Posterior cingulate gyrus (tissue), 11 donors: ENCODE results near the gene MAJIN.

Experiments used
- DNase-seq, 10 donors: peaks; one replicate each; pipeline versions ENCODE4 v3.0.0 to v3.0.0-alpha.2; 2020 to 2021; ENCODE audit warnings: mixed read lengths in 3 of 10
- intact Hi-C: fragments of 100-400 bp; cut with DNase I; formaldehyde crosslinking; loops from one replicate; pipeline ENCODE4 v1.15.1; 2023

MAJIN gene

DNA sequence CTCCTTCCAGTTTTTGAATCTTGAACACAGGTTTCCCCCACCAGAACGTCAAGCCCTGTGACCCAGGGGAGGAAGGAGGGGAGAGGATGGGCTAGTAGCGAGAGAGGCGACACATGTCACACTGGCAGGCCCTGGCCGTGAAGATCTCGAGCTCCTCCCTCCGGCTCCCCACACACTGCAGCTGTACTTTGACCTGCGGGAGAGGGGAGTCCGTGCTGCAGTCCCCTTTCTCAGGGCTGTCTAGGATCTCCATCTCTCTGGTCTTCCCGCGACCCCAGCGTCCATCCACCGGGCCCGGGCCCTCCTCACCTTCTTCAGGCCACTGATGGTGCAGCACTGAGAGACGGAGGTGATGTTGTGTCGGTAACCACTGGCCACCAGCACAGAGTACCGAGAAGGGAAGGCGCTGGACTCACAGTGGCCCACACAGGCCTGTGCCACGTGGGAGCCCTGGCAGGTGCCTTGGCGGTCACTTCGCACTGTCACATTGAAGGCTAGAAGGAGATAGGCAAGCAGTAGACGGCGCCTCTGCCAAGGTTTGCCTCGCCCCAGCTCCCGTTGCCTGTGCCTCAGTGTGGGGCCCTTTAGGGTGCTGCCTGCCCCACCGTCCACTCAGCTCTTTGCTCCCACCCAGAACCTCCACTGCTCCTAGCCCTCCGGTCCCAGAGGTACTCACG, 37.1 kb downstream of the MAJIN start:
- intact Hi-C loops: no loop called here
- DNase-seq: peak in 1 of 10 donors; percentile 75

- intact Hi-C loops: no loop called here
- DNase-seq: peak in 1 of 10 donors; percentile 73
Measured at GRCh38 chr11:64933935-64934681, 37.8 kb downstream of the MAJIN start.

DNA sequence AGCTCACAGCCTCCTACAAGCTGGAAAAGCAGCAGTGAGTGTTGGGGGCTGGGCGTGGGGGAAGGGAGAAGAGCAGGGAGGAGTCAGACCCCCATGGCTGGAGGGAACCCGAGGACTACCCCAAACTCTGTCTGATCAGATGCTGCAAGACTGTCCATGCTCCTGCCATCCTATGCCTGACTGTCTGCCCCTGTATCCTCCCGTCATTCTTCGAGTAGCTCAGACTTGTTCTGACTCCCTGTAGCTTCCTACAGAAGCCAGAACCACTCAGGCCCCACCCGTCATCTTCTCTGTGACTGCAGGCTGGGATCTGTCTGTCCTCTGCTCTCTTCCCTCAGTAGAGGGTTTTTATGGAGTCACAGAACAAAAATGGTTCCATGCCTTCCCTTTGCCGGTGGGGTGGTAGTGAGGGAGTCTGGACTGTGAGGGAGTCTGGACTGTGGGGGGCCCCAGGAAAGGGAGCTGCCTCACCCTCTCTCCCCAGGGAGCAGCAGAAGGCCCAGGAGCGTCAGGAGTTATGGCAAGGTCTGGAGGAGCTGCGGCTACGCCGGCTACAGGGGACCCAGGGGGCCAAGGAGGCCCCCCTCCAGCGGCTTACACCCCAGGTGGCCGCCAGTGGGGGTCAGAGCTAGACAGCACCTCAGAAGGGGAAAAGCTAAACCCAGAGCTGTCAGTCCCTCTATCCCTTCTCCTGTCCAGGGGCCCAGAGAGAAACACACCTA, 38.5 kb downstream of the MAJIN start:
- intact Hi-C loops: no loop called here

GRCh38 chr11:64932324-64932723, 39.6 kb downstream of the MAJIN start:
- no peak for DNase-seq
- intact Hi-C loops: no loop called here

More for the DNA sequence above, 38.5 kb downstream of the MAJIN start:
- DNase-seq: peak in 1 of 10 donors; percentile 72

DNA sequence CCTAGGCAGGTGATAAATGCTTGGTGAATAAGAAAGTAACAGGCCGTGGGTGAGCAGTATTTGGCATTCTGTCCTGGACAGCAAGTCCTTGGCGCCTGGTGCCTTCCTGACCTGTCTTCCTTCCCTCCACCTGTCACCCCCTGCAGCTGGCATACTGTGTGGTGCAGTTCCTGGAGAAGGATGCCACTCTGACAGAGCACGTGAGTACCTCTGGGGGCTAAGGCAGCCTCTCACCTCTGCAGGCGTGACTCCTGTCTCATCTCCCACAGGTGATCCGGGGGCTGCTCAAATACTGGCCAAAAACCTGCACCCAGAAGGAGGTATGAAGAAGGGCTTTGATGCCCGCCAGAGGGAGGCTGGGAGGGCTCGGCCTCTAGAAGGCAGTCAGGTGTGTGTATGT, 40.6 kb downstream of the MAJIN start:
- no peak for DNase-seq
- intact Hi-C loops: no loop called here

DNA sequence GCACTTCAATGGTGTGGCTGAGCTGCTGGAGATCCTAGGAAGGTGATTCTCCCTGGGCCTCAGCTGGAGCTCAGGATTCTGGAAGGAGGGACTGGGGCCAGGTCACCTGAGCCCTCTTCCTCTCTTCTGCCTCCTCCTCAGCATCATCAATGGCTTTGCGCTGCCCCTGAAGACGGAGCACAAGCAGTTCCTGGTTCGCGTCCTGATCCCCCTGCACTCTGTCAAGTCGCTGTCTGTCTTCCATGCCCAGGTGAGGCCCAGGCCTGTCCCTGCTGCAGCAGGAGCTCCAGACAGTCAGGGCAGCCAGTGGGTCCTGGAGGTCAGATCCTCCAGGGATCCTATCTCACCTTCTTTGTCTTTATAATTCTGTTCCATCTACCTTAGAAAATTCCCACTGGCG, 41.6 kb downstream of the MAJIN start:
- no peak for DNase-seq
- intact Hi-C loops: no loop called here

GRCh38 chr11:64929625-64930024, 42.3 kb downstream of the MAJIN start:
- intact Hi-C loops: loop anchor here (5.0 to 10.0 kb wide), 3 partner anchors 83 to 185 kb away; partner anchors contain the start of genes ARL2, CDCA5, TM7SF2 and ZFPL1

DNA sequence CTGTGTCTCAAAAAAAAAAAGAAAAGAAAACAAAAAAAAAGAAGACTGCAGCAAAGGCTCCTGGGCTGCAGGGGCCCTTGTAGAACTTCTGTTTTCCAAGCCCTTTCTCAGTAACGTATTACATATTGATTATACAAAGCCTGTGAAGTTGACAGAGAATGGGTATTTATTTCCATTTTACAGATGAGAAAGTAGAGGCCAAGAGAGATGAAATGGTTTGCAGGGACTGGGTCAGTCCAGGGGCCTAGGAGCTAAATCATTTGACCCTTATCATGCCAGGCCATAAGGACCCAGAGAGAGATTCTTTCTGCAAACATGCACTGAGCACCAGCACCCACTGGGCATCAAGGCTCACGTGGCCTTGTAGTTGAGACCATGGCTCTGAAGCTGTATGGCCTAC, 43.0 kb downstream of the MAJIN start:
- DNase-seq: no peak
- intact Hi-C loops: loop anchor here (5.0 to 10.0 kb wide), 3 partner anchors 83 to 186 kb away; partner anchors contain the start of genes ARL2, CDCA5, TM7SF2 and ZFPL1

More at GRCh38 chr11:64929625-64930024, 42.3 kb downstream of the MAJIN start:
- no peak for DNase-seq

DNA sequence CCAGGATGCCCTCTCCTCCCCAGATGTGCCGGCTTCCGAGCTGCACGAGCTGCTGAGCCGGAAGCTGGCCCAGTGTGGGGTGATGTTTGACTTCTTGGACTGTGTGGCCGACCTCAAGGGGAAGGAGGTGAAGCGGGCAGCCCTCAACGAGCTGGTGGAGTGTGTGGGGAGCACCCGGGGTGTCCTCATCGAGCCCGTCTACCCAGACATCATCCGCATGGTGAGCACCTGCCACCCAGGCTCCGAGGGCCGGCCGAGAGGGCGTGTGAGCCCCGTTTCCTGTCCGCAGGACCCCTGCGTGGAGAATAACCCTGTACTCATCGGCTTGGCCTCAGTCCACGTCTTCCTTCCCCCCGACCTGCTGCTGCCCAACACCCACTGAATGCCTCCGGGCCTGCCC, 45.2 kb downstream of the MAJIN start:
- intact Hi-C loops: loop anchor here (5.0 to 10.0 kb wide), 3 partner anchors 86 to 188 kb away; partner anchors contain the start of genes ARL2, CDCA5, TM7SF2 and ZFPL1

DNA sequence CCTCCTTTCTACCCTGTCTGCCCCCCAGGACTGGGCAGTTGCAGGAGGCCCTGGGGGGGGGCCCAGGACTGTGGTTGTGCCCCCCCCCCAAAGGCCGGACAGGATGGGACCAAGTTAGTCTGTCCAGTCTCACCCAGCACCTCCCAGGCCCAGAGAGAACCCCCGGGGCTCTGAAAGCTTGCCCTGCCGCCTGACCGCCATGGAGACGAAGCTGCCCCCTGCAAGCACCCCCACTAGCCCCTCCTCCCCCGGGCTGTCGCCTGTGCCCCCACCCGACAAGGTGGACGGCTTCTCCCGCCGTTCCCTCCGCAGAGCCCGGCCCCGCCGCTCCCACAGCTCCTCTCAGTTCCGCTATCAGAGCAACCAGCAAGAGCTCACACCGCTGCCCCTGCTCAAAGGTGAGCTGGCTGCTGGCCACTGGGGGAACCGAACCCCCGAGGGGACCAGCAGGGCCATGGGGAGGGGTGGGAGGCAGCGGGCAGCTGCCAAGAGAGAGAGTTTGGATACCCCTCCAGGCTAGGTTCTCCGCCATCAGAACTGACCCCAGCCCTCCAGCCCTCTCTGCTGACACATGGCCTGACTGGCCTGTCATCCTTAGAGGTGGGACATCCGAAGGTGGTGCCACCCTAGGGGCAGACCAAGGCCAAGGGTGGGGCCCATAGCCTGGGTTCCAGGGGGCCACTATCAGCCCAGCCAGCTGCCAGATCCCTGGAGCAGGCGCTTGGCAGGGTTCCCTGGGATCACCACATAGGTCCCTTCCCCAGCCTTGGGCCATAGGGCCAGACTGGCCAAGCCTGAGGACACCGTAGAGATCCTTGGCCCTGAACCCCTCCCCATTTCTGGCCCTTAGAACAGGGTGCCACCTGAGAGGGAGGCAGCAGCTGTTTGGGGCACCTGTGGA, 46.1 kb downstream of the MAJIN start:
- intact Hi-C loops: loop anchor here (5.0 to 10.0 kb wide), 3 partner anchors 87 to 189 kb away; partner anchors contain the start of genes ARL2, CDCA5, TM7SF2 and ZFPL1

More for the DNA sequence above, 45.2 kb downstream of the MAJIN start:
- DNase-seq: peak in 2 of 10 donors; percentile 12 to 72

DNA sequence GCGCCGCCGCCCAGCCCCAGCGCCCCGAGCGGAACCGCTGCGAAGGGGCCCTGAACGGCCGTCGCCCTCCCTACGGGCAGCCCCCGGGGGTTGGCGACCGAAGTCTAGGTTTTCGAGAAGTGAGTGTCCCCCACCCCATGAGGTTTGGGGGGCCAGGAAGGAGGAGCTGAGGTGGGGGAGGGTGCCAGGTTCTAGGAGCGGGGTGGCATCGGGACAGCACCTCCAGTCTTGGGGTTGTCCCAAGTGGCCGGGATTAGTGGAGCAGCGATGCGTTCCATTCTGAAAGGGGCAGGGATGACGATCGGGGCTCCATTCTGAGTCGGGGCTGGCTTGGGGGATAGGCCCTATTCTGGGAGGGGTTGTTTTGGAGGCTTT, 47.0 kb downstream of the MAJIN start:
- intact Hi-C loops: loop anchor here (1.0 to 10.0 kb wide), 5 partner anchors 47 to 190 kb away; partner anchors contain the start of genes ARL2, CDCA5, EHD1 and SNX15

More for the DNA sequence above, 46.1 kb downstream of the MAJIN start:
- peak in 1 of 10 donors; percentile 16 for DNase-seq

DNA sequence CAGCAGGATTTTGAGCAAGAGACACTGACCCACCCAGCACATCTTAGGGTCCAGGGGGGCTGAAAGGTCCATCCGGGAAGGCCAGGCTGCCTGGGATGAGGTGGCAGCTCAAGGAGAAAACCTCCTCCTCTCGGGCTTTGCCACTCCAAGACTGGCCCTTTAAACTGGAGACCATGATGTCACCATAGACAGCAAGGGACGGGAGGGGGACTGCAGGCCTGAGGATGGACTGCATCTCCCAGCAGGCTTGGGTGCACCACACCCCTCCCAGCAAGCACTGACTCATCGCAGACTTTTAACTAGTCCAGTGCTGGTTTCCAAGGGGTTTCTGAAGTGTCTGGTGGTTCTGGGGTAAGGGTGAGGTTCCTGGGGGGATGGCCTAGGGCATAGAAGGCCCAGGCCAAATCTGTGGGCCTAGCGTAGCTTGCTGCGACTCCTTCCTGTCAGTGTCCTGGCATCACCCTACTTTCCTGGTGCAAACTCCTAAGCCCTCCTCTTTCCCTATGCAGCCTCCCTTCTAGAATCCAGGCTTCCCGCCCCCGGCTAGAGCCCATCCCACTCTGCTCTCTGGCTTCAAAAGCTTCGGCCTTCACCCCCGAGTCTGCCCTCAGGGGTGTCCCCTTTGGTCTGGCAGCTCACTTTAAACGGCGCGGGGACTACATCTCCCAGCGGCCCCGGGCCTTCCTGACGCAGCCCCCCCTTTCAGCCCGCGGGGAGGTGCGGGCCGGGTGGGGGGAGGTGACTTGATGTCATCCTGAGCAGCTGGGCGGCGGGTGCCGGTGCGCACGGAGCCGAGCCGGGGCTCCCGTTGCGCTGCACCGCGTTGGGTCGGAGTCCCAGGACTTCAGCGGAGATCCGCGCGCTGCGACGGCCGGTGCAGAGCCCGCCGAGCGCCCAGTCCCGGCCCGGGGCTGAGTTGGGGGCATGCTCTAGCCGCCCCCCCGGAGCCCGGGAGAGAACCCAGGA, 47.7 kb downstream of the MAJIN start, which contains the start of gene PPP2R5B:
TSS of gene PPP2R5B (plus strand) at position 746 of the 966 bp plus-strand sequence. CDS start 1,046 bp downstream, outside the sequence.
- intact Hi-C loops: loop anchor here (1.0 to 10.0 kb wide), 4 partner anchors 46 to 191 kb away; partner anchors contain the start of genes CDCA5, EHD1, SNX15 and TM7SF2
- DNase-seq: peak; percentile 91 to 99 (median 96)

More for the DNA sequence above, 47.0 kb downstream of the MAJIN start:
- peak in 2 of 10 donors; percentile 24 to 80 for DNase-seq

DNA sequence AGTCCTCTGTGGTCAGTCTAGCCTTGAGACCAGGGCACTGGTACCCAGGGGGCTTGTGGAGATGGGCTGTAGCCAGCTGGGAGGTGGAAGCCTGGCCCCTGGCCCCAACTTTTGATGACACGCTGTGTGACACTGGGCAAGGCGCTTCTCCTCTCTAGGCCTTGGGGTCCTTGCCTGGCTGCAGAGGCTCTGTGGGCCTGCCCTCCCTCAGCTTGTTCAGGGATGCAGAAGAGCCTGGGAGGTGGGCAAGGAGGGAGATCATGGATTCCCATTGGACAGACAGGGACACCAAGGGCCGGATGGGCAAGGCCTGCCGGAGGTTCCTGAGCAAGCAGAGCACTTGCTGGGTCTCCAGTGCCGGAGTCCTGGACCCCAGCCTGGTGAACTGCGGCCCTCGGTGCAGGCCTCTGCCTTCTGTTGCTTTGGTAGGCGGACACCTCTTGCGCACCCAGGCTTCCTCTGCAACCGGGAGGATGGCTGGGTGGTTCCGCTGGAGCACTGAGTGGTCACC, 48.7 kb downstream of the MAJIN start:
- peak in 2 of 10 donors; percentile 22 to 74 for DNase-seq
- intact Hi-C loops: loop anchor here (10.0 kb wide), 2 partner anchors 162 to 192 kb away; partner anchors contain the start of genes CDCA5, TM7SF2, ZFPL1 and ZNHIT2

GRCh38 chr11:64921384-64921783, 50.5 kb downstream of the MAJIN start:
- intact Hi-C loops: loop anchor here (10.0 kb wide), 2 partner anchors 163 to 193 kb away; partner anchors contain the start of genes CDCA5, TM7SF2, ZFPL1 and ZNHIT2
- peak in 1 of 10 donors; percentile 66 for DNase-seq

DNA sequence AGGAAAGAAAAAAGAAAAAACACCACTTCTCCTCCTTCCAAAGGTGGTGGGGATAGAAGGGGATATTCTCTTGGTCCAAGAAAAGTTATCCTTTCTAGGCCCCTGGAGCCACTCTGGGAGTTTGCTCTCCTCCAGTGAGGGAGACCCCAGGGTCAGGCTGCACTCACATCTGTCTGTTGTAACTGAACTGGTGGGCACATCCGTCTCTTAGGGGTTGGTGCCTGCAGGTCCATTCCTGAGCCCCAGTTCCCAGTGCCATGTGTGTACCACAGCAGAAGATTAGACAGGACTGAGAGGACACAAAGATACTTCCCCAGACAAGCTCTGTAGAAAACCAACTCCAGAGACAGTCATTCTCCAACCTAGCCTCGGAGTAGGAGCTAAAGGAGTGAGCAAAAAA, 51.8 kb downstream of the MAJIN start:
- DNase-seq: no peak
- intact Hi-C loops: loop anchor here (10.0 kb wide), 2 partner anchors 165 to 195 kb away; partner anchors contain the start of genes CDCA5, TM7SF2, ZFPL1 and ZNHIT2

DNA sequence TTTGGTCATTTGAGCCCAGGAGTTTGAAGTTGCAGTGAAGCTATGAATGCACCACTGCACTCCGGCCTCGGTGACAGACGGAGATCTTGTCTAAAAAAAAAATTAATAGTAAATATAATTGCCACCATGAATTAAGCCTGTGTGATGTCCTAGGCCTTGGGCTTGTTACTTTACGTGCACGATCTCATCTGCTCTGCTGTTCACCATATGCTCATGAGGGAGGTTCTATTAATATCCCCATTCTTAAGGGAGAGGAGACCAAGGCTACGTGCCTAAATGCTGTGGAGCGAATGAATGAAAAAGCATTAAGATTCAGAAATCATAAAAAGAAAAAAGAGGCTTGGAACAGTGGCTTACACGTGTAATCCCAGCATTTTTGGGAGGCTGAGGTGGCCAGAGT, 52.3 kb downstream of the MAJIN start:
- no peak for DNase-seq
- intact Hi-C loops: loop anchor here (10.0 kb wide), 2 partner anchors 165 to 195 kb away; partner anchors contain the start of genes CDCA5, TM7SF2, ZFPL1 and ZNHIT2

DNA sequence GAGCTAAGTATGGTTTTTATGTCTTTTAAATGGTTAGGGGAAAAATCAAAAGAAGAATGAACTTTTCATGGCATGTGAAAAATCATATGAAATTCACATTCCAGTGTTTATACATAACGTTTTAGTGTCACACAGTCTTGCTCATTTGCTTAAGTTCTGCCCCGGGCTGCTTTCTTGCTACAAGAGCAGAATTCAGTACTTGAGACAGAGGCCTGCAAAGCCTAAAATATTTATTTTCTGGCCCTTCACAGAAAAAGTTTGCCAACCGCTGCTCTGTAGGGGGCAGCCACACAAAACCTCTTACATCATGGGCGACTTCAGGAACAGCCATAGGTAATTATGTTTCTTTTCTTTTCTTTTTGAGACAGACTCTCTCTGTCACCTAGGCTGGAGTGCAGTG, 53.9 kb downstream of the MAJIN start:
- intact Hi-C loops: no loop called here
- DNase-seq: no peak
